GM12892 (cell line): ENCODE results near the gene FAM163B.

Experiments
- DNase-seq: peaks from one replicate; pipeline ENCODE4 v3.0.0; 2011; ENCODE audit not compliant: insufficient read length
- FAIRE-seq: peaks from 2 replicates; lab custom pipeline; 2011; peaks lifted over from hg19 to GRCh38; lab: Jason Lieb, UNC
- POLR2A ChIP-seq: IDR thresholded peaks from 2 replicates; pipeline ENCODE4 v1.6.1; 2011; ENCODE audit warnings: low read depth, low read length, control low read depth
- POLR2AphosphoS5 ChIP-seq: IDR thresholded peaks from 2 replicates; pipeline ENCODE4 v1.6.1; 2011; ENCODE audit warnings: low read depth, low read length, control low read depth
- TAF1 ChIP-seq: IDR thresholded peaks from 2 replicates; pipeline ENCODE4 v1.6.1; 2011; ENCODE audit warnings: low read depth, mild to moderate bottlenecking, control low read depth, low read length, borderline replicate concordance

The FAM163B gene

GRCh38 chr9:133536080-133536479 lies 73.1 kb downstream of the FAM163B start:
- no peak for FAIRE-seq
- no peak for DNase-seq

GRCh38 chr9:133535306-133535877 lies 73.8 kb downstream of the FAM163B start:
- DNase-seq = no peak
- TF ChIP-seq TAF1 = no peak
- no peak for TF ChIP-seq POLR2A
- no peak for TF ChIP-seq POLR2AphosphoS5
- FAIRE-seq = no peak

More at GRCh38 chr9:133536080-133536479, 73.1 kb downstream of the FAM163B start:
- TF ChIP-seq POLR2AphosphoS5 = no peak

GRCh38 chr9:133534346-133535291 lies 74.6 kb downstream of the FAM163B start, which contains the start of gene ADAMTSL2:
ADAMTSL2 (plus strand) TSS chr9:133534704; CDS start chr9:133536713, 2,009 bp downstream.
- no peak for TF ChIP-seq POLR2AphosphoS5
- TF ChIP-seq TAF1 = no peak
- no peak for TF ChIP-seq POLR2A
- FAIRE-seq = no peak

GRCh38 chr9:133533857-133534256 lies 75.3 kb downstream of the FAM163B start:
- no peak for TF ChIP-seq POLR2AphosphoS5
- TF ChIP-seq POLR2A = no peak
- TF ChIP-seq TAF1 = no peak
- DNase-seq = no peak
- no peak for FAIRE-seq

More at GRCh38 chr9:133534346-133535291, 74.6 kb downstream of the FAM163B start, which contains the start of gene ADAMTSL2:
- DNase-seq = no peak

- FAIRE-seq = peak; percentile 85
- DNase-seq = peak; percentile 61
- no peak for TF ChIP-seq POLR2A
- no peak for TF ChIP-seq POLR2AphosphoS5
Measured at GRCh38 chr9:133532937-133533668, 76.1 kb downstream of the FAM163B start.

- no peak for FAIRE-seq
- TF ChIP-seq POLR2AphosphoS5 (no peak), TAF1 (no peak), POLR2A (no peak)
Measured at GRCh38 chr9:133531293-133531692, 77.9 kb downstream of the FAM163B start.

GRCh38 chr9:133529874-133530273 lies 79.3 kb downstream of the FAM163B start:
- no peak for DNase-seq
- FAIRE-seq = no peak

More at GRCh38 chr9:133531293-133531692, 77.9 kb downstream of the FAM163B start:
- no peak for DNase-seq

GRCh38 chr9:133529457-133529856 lies 79.7 kb downstream of the FAM163B start:
- TF ChIP-seq POLR2A = no peak
- DNase-seq (no peak), FAIRE-seq (no peak)

More at GRCh38 chr9:133529874-133530273, 79.3 kb downstream of the FAM163B start:
- TF ChIP-seq POLR2A (no peak), TAF1 (no peak), POLR2AphosphoS5 (no peak)

- DNase-seq (no peak), FAIRE-seq (no peak)
- no peak for TF ChIP-seq POLR2AphosphoS5
- no peak for TF ChIP-seq POLR2A
- no peak for TF ChIP-seq TAF1
Measured at GRCh38 chr9:133528876-133529241, 80.3 kb downstream of the FAM163B start.

GRCh38 chr9:133528001-133528875 lies 81.0 kb downstream of the FAM163B start:
- DNase-seq (no peak), FAIRE-seq (no peak)
- no peak for TF ChIP-seq POLR2AphosphoS5
- no peak for TF ChIP-seq POLR2A
- no peak for TF ChIP-seq TAF1
